Naive thymus-derived CD8-positive, alpha-beta T cell (primary cell): ENCODE data around the gene ZNF565. TPM values are rescaled to one million over a fixed set of nuclear protein-coding genes. Genes with fewer than 3 reads are reported as not detected.
A peak's percentile ranks its signal among the peaks of the same experiment; 100 is the strongest.

Source experiments
- ATAC-seq, 2 donors: fragments of 150-1000 bp; cut with Tn5 transposase in 1 of 2; sonication (Bioruptor Pico), chemical (Tn5 transposase) in 1 of 2; 1 replicate in 1 of 2; 2 replicates in 1 of 2; pipeline ENCODE4 v1.10.0; 2021; ENCODE audit warnings: mild to moderate bottlenecking in 2 of 2, moderate library complexity in 2 of 2
- POLR2A ChIA-PET: fragments of 350-600 bp; sonication (Branson Sonifier 250); formaldehyde crosslinking; loops from one replicate; lab custom pipeline; 2021; ENCODE audit warnings: antibody characterized with exemption; lab: Charles Lee
- DNase-seq, 10 donors: peaks; one replicate each; pipeline versions ENCODE4 v3.0.0 to v3.0.0-alpha.2; 2020 to 2022
- H3K27ac Mint-ChIP-seq, 10 donors: one replicate each; pipeline ENCODE4 v1.8.0; 2020 to 2022; ENCODE audit warnings: mild to moderate bottlenecking in 10 of 10, mixed read lengths in 10 of 10, moderate library complexity in 4 of 10, inconsistent platforms in 1 of 10
- H3K27me3 Mint-ChIP-seq, 5 donors: one replicate each; pipeline ENCODE4 v1.8.0; 2021 to 2022; ENCODE audit warnings: mixed read lengths in 5 of 5
- H3K36me3 Mint-ChIP-seq, 3 donors: one replicate each; pipeline ENCODE4 v1.8.0; 2020 to 2022; ENCODE audit warnings: mixed read lengths in 3 of 3, mild to moderate bottlenecking in 2 of 3, inconsistent platforms in 1 of 3
- H3K4me1 Mint-ChIP-seq, 4 donors: one replicate each; pipeline ENCODE4 v1.8.0; 2021 to 2022; ENCODE audit warnings: mixed read lengths in 4 of 4
- H3K4me3 Mint-ChIP-seq, 10 donors: one replicate each; pipeline ENCODE4 v1.8.0; 2020 to 2022; ENCODE audit warnings: mild to moderate bottlenecking in 10 of 10, mixed read lengths in 10 of 10, moderate library complexity in 6 of 10, inconsistent platforms in 1 of 10
- H3K9me3 Mint-ChIP-seq, 9 donors: one replicate each; pipeline ENCODE4 v1.8.0; 2020 to 2022; ENCODE audit warnings: mixed read lengths in 9 of 9, mild to moderate bottlenecking in 3 of 9, inconsistent platforms in 1 of 9, moderate library complexity in 1 of 9
- polyA plus RNA-seq, 3 donors: library from polyadenylated mRNA; unstranded; fragments of 300-500 nt; fragmentation: Illumina TruSeq; gene quantifications; one replicate each; pipeline ENCODE4 v1.2.3, GENCODE V29; 2021
- total RNA-seq, 8 experiments: library from RNA in 2 of 8; stranded (reverse) in 2 of 8; gene quantifications; one replicate each; pipeline ENCODE4 v1.2.3 and lab custom pipeline; 2021 to 2026

ZNF565 gene
- total RNA-seq (1 to 10 TPM; 7.2 to 9.4 TPM), polyA plus RNA-seq (1 to 10 TPM; 1.7 to 4.8 (median 2.5) TPM), total RNA-seq (lab: John Stamatoyannopoulos, UW) (6.2 to 11.3 (median 8.5) reads per million in 6 experiments)

- H3K36me3 Mint-ChIP-seq = peaks cover 0 to 16% (median 15%) of the 10 kb centered on the region in 3 donors
- no peaks in the 10 kb centered on the region for H3K27me3 Mint-ChIP-seq
- POLR2A ChIA-PET = interaction anchor here (0.5 to 2.0 kb wide), 23 partner anchors 52 to 1692 kb away, joined by 3 to 16 read pairs (median 4); partner anchors contain the start of genes ALKBH6, CAPNS1, POLR2I and SIPA1L3
- peaks cover 12 to 33% (median 26%) of the 10 kb centered on the region in 4 donors for H3K4me1 Mint-ChIP-seq
- peak within 1 kb of the TSS in 3 of 10 donors; percentile 49 to 78 (median 77) for H3K27ac Mint-ChIP-seq
- peak; percentile 86 to 89 for ATAC-seq
- H3K9me3 Mint-ChIP-seq = peaks cover 0 to 5% (median 0%) of the 10 kb centered on the region in 9 donors
- DNase-seq = peak; percentile 89 to 98 (median 96)
- H3K4me3 Mint-ChIP-seq = no peak within 1 kb of the TSS
Observed at GRCh38 chr19:36214386-36215275, at the start of gene ZNF565, which contains the start of gene ZNF146. Gene ZNF565 (minus strand): TSS chr19:36214665. CDS start chr19:36201985, 12,680 bp downstream. Gene ZNF146 (plus strand): TSS chr19:36215106. CDS start chr19:36236441, 21,335 bp downstream.

DNA sequence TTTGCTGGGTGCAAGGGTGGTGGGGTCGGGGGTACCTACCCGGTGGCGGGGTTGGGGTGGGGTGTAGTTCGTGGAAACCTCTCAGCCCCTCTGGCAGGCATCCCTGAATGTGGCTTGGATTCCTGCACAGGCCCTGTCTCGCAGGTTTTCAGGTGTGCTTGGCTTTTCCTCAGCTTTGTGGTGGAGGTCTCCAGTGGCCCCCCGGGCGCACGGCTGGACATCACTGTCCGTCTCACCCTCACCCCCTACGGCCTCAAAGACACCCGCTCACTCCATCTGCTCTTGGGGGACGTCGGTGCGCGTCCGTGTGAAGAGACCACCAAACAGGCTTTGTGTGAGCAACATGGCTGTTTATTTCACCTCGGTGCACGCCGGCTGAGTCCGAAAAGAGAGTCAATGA lies 44.7 kb upstream of the ZNF565 start:
- Mint-ChIP-seq H3K27ac (no peak overlapping the region), H3K4me1 (peaks cover 0 to 2% (median 0%) of the 10 kb centered on the region in 4 donors), H3K9me3 (peaks cover 3 to 62% (median 25%) of the 10 kb centered on the region in 9 donors), H3K27me3 (peaks cover 0 to 7% (median 4%) of the 10 kb centered on the region in 5 donors), H3K36me3 (peaks cover 14 to 34% (median 19%) of the 10 kb centered on the region in 3 donors), H3K4me3 (no peak overlapping the region)
- POLR2A ChIA-PET = no interaction called here
- DNase-seq = no peak
- no peak for ATAC-seq

- peaks cover 14 to 31% (median 27%) of the 10 kb centered on the region in 3 donors for H3K36me3 Mint-ChIP-seq
- H3K27me3 Mint-ChIP-seq = peaks cover 0 to 7% (median 4%) of the 10 kb centered on the region in 5 donors
- H3K9me3 Mint-ChIP-seq = peaks cover 5 to 62% (median 28%) of the 10 kb centered on the region in 9 donors
- H3K4me1 Mint-ChIP-seq = peaks cover 0 to 2% (median 0%) of the 10 kb centered on the region in 4 donors
- DNase-seq = no peak
- ATAC-seq = no peak
- POLR2A ChIA-PET = no interaction called here
- H3K27ac Mint-ChIP-seq = no peak overlapping the region
- H3K4me3 Mint-ChIP-seq = peak overlapping the region in 1 of 10 donors; percentile 26
Observed at GRCh38 chr19:36258028-36258875, 43.8 kb upstream of the ZNF565 start.

GRCh38 chr19:36257520-36257876 lies 43.0 kb upstream of the ZNF565 start:
- Mint-ChIP-seq H3K4me3 (no peak overlapping the region), H3K27me3 (peaks cover 0 to 7% (median 4%) of the 10 kb centered on the region in 5 donors), H3K27ac (no peak overlapping the region), H3K4me1 (peaks cover 0 to 2% (median 0%) of the 10 kb centered on the region in 4 donors), H3K36me3 (peaks cover 14 to 28% (median 26%) of the 10 kb centered on the region in 3 donors), H3K9me3 (peaks cover 0 to 60% (median 27%) of the 10 kb centered on the region in 9 donors)
- ATAC-seq (no peak), DNase-seq (no peak)
- POLR2A ChIA-PET = no interaction called here

GRCh38 chr19:36256853-36257519 lies 42.5 kb upstream of the ZNF565 start:
- Mint-ChIP-seq H3K27ac (no peak overlapping the region), H3K27me3 (peaks cover 0 to 7% (median 4%) of the 10 kb centered on the region in 5 donors), H3K4me1 (peaks cover 0 to 2% (median 0%) of the 10 kb centered on the region in 4 donors), H3K4me3 (no peak overlapping the region), H3K9me3 (peaks cover 0 to 63% (median 31%) of the 10 kb centered on the region in 9 donors), H3K36me3 (peaks cover 14 to 29% (median 28%) of the 10 kb centered on the region in 3 donors)
- ATAC-seq (no peak), DNase-seq (no peak)
- POLR2A ChIA-PET = no interaction called here

GRCh38 chr19:36256064-36256463 lies 41.6 kb upstream of the ZNF565 start:
- Mint-ChIP-seq H3K27ac (peak overlapping the region in 1 of 10 donors; percentile 43), H3K4me1 (peaks cover 0 to 2% (median 0%) of the 10 kb centered on the region in 4 donors), H3K36me3 (peaks cover 14 to 37% (median 35%) of the 10 kb centered on the region in 3 donors), H3K4me3 (peak overlapping the region in 2 of 10 donors; percentile 15 to 19), H3K9me3 (peaks cover 0 to 72% (median 38%) of the 10 kb centered on the region in 9 donors), H3K27me3 (peaks cover 0 to 7% (median 4%) of the 10 kb centered on the region in 5 donors)
- DNase-seq (no peak), ATAC-seq (no peak)
- POLR2A ChIA-PET = no interaction called here

DNA sequence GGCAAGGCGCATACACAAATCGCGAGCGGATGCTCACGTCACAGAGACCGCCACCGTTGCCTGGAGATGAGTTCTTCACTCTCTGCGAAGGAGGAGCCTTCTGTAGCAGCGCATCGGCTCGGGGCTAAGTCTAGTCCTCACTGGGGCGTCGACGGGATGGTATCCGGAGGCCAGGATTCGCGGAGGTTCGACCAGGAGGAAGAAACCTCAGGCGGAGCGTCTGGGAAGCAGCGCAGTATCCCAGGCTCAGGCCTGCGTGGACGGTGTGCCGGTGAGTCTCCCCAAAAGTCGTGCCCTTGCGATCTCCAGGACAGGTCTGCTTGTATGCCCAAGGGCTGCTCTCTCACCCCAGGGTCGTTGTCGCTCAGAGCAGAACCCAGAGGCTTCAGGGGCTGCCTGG lies 40.9 kb upstream of the ZNF565 start:
- Mint-ChIP-seq H3K4me1 (peaks cover 0 to 2% (median 0%) of the 10 kb centered on the region in 4 donors), H3K4me3 (no peak overlapping the region), H3K36me3 (peaks cover 14 to 37% (median 37%) of the 10 kb centered on the region in 3 donors), H3K27me3 (peaks cover 0 to 7% (median 4%) of the 10 kb centered on the region in 5 donors), H3K9me3 (peaks cover 0 to 76% (median 38%) of the 10 kb centered on the region in 9 donors), H3K27ac (peak overlapping the region in 1 of 10 donors; percentile 43)
- POLR2A ChIA-PET = no interaction called here
- ATAC-seq (no peak), DNase-seq (no peak)

- Mint-ChIP-seq H3K4me1 (peaks cover 0 to 2% (median 0%) of the 10 kb centered on the region in 4 donors), H3K9me3 (peaks cover 4 to 78% (median 40%) of the 10 kb centered on the region in 9 donors), H3K4me3 (no peak overlapping the region), H3K27ac (no peak overlapping the region), H3K27me3 (peaks cover 0 to 7% (median 4%) of the 10 kb centered on the region in 5 donors), H3K36me3 (peaks cover 14 to 40% (median 37%) of the 10 kb centered on the region in 3 donors)
- POLR2A ChIA-PET = no interaction called here
- DNase-seq (no peak), ATAC-seq (no peak)
Observed at GRCh38 chr19:36254848-36255247, 40.4 kb upstream of the ZNF565 start.

DNA sequence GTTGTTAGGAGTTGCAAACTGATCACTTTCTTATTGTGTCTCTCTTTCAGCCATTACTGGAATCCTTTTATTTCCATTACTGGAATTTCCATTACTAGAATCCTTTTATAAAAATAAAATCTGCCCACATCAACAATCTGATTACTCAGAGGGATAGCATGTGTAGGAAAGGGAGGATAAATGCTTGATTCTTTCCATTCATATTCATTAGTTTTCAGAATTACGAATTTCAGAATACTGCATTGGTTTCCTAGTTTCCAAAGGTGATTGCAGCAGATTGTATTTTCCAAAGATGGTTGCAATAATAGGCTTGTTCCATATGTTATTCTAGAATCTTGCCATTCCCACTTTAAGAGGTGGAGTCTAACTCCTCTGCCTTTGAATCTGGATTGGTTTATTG lies 37.6 kb upstream of the ZNF565 start:
- Mint-ChIP-seq H3K4me3 (no peak overlapping the region), H3K36me3 (peaks cover 7 to 50% (median 42%) of the 10 kb centered on the region in 3 donors), H3K27ac (no peak overlapping the region), H3K27me3 (peaks cover 0 to 7% (median 3%) of the 10 kb centered on the region in 5 donors), H3K4me1 (no peaks in the 10 kb centered on the region), H3K9me3 (peaks cover 7 to 83% (median 49%) of the 10 kb centered on the region in 9 donors)
- ATAC-seq (no peak), DNase-seq (no peak)
- POLR2A ChIA-PET = no interaction called here

DNA sequence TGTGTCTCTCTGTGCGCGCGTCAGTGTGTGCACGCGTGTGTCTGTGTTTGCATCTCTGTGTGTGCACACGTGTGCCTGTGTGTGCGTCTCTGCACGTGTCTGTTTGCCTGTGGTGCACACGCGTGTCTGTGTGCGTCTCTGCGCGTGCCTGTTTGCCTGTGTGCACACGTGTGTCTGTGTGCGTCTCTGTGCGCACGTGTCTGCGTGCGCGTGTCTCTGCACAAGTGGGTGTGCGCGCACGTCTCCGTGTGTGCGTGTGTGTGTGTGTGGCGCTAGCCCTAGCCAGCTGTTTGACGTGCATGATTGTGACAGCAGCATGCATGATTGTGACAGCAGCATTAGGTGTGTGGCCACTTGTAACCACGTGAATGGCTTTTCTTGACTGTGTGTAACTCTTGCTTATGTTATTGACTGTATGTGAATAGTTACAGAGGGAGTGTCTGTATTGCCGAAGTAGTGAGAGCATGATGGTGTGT lies 31.6 kb upstream of the ZNF565 start:
- no peak overlapping the region for H3K4me3 Mint-ChIP-seq
- H3K36me3 Mint-ChIP-seq = peaks cover 5 to 46% (median 34%) of the 10 kb centered on the region in 3 donors
- ATAC-seq (no peak), DNase-seq (no peak)
- H3K9me3 Mint-ChIP-seq = peaks cover 7 to 90% (median 31%) of the 10 kb centered on the region in 9 donors
- H3K27ac Mint-ChIP-seq = no peak overlapping the region
- peaks cover 0 to 3% (median 1%) of the 10 kb centered on the region in 4 donors for H3K4me1 Mint-ChIP-seq
- peaks cover 0 to 11% (median 7%) of the 10 kb centered on the region in 5 donors for H3K27me3 Mint-ChIP-seq
- POLR2A ChIA-PET = interaction anchor here (0.5 kb wide), 1 partner anchor 663 kb away, joined by 4 read pairs; no protein-coding TSS in a partner anchor
